Activated T-cell treated with anti-CD3 and anti-CD28 coated beads for 24 hours (primary cell): ENCODE measurements around the gene FMNL2.
"Not testable (repeated sequence)": the region's sequence is repeated elsewhere in the genome, so short reads cannot be mapped to it uniquely, and the experiment has no call there.

Experiments
- DNase-seq: peaks from one replicate; pipeline ENCODE4 v3.0.0-alpha.2; 2020; ENCODE audit warnings: low read depth

The FMNL2 gene

DNA sequence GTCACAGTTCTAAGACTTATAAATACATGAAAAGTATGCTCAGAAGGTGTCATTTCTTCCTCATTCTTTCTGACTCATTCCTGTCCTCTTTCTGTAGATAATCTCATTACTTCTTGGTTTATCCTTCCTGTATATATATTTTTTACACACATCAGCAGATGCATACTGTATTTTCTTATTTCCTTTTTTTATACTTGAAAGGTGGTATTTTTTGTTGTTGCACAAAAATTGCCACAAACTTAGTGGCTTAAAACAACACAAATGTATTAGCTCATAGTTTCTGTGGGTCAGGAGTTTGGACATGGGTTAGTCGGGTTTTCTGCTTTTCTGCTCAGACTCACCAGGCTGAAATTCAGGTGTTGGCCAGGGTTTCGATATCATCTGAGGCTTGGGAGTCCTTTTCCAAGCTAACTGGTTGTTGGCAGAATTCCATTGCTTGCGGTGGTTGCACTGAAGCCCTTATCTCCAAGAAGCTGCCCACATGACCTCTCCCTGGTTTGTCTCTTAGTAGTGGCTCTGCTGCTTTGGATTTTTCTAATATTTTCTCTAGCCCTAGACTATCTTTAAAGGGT is 162.6 kb downstream of the FMNL2 start:
- DNase-seq, result no peak

DNA sequence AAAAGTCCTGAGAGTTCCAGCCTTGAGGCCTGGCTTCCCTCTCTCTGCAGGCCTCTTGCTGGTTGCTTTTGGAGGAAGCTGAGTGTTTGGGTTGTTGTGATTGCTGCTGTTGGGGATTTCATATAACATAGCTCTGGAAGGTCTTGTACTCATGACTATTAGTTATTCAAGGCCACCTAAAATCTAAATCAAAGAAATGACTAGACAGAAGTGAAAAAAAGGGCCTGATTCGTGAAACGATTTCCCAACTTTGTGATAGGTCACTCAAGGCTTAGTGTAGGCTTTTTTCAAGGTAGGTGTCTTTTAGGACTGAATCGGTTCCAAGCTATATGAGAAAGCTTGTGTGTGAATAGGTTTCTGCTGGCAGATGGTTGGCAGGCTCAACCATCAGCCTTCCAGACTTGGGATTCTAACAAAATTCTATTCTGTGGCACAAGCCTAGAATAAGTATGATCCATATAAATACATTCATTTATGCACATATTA is 164.4 kb downstream of the FMNL2 start:
- no peak for DNase-seq

GRCh38 chr2:152499896-152500735 is 165.1 kb downstream of the FMNL2 start:
- no peak for DNase-seq

DNA sequence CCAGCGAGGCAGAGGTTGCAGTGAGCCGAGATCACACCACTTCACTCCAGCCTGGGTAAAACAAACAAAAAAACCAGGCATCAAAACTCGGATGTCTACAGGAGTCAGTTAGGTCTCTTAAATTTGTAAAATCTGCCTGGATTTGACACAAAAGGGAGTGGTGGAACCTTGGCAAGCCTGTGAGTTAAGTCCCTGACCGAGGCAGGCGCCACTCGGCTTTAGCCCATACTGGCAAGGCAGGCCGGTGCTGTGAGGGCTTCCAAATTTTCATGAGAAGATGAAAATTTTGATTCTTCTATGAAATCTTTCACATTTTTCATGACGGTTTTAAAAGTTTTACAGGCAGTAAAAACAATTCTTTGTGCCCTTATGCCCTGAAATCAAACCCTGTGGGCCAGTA is 165.8 kb downstream of the FMNL2 start:
- DNase-seq, result no peak

DNA sequence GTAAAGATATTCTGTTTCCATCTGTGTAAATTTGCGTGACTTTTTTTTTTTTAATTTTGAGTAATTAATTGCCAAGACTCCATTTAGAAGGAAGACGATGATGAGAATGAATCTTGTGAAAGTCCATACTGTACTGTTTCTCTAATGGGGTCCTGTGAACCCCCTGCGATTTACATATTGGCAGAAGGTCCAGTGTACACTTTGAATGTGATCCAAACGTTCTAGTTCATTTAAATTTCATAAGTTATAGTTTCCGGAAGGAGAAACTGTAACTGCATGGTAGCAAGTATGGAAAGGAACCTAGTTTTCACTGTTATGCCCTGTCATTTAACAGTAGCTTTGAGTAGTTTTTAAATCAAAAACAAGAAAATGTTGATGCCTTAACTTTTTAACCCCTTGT is 166.7 kb downstream of the FMNL2 start:
- DNase-seq, result no peak

DNA sequence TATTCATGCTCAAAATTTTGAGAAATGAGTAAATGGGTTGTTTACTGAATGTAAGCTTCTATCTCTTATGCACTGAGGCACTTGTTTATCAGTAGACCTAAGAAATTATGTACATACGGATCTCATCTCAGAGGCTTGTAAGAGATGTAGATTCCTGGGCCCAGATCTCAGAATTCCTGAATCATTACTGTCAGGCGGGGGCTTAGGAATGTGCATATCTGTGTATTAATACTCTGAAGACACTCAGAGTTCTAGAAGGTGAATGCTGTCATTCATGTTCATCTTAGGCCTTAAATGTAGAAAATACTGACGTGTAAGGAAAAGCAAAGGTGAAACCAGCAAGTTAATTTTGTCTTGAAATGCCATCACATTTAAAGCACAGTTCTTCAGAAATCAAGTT is 169.6 kb downstream of the FMNL2 start:
- no peak for DNase-seq

DNA sequence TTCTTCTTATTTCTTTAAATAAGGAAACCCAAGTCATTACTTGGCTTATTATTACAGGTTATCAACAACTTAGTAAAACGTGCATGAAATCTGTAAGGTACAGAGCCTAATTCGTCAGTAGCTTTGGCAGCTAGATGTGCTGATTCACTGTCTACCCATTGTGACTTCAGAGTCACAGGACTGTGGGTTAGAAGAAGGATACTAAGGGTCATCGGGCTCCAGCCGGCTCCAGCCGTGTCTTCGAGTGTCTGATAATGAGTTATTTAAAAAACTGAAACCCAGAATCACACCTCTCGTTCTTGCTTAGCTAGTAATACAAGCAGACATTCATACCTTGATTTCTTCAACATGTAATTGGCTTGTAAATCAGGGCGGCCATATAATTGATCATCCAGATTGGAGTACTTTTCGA is 170.5 kb downstream of the FMNL2 start:
- no peak for DNase-seq

GRCh38 chr2:152506843-152507242 is 171.9 kb downstream of the FMNL2 start:
- DNase-seq, result no peak

GRCh38 chr2:152507907-152508306 is 172.9 kb downstream of the FMNL2 start:
- DNase-seq, result no peak

- DNase-seq, result no peak
Observed at GRCh38 chr2:152508446-152508845, 173.5 kb downstream of the FMNL2 start.

DNA sequence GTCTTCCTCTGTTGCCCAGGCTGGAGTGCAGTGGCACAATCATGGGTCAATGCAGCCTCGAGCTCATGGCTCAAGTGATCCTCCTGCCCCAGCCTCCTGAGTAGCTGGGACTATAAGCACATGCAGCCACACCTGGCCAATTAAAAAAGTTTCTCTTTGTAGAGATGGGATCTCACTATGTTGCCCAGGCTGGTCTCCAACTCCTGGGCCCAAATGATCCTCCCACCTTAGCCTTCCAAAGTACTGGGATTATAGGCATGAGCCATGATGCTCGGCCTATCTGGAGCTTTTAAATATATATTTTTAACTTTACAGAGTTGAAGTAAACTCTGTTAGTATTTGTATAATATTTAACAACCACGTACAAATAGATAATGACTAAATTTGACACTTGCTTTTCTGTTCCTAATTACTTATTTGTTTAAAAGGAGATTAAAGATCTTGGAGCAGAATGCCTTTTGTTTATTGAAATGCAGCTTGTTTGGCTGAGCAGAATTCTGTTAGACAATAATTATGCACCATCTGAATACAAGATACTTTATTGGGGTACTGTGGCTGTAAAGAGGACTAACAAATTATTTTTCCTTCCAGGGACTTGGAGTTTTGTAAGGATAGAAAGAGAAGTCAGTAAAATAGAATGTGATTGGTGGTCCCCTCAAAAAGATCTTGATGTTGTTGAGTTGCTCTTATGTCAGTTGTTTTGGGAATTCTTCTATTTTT is 175.0 kb downstream of the FMNL2 start:
- DNase-seq, result no peak

GRCh38 chr2:152510621-152511020 is 175.6 kb downstream of the FMNL2 start:
- no peak for DNase-seq

DNA sequence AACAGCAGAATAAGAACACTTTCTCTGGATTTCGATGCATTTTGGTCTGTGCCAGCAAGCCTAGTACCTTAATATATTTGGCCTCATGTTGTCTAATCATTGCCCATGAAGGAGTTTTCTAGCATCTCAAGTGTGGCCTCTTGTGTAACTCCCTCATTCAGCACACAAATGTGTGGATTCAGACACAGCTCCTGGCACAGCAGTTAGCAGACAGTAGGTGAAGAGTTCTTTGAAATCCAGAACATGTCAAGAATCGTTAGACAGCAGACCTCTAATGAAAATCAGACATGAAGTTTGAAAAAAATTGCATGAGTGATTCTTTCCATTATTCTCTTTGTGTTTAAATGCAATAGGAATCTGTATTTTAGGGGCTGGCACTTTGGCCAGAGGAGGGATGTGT is 177.0 kb downstream of the FMNL2 start:
- no peak for DNase-seq

DNA sequence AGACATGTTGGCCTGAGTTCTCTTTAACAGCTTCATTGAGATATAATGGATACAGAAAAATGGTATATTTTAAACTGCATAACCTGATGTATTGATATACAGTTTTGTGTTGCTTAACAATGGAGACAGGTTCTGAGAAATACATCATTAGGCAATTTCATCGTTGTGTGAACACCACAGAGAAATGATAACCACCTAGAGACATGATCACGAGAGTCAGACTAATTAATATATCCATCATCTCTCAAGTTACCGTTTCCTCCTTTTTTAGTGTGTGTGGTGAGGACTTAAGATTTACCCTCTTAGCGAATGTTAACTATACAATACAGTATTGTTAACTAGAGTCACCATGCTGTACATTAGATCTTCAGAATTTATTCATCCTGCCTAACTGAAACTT is 178.1 kb downstream of the FMNL2 start:
- no peak for DNase-seq

GRCh38 chr2:152513681-152514080 is 178.7 kb downstream of the FMNL2 start:
- DNase-seq, result no peak

GRCh38 chr2:152518034-152518433 is 183.1 kb downstream of the FMNL2 start:
- no peak for DNase-seq

DNA sequence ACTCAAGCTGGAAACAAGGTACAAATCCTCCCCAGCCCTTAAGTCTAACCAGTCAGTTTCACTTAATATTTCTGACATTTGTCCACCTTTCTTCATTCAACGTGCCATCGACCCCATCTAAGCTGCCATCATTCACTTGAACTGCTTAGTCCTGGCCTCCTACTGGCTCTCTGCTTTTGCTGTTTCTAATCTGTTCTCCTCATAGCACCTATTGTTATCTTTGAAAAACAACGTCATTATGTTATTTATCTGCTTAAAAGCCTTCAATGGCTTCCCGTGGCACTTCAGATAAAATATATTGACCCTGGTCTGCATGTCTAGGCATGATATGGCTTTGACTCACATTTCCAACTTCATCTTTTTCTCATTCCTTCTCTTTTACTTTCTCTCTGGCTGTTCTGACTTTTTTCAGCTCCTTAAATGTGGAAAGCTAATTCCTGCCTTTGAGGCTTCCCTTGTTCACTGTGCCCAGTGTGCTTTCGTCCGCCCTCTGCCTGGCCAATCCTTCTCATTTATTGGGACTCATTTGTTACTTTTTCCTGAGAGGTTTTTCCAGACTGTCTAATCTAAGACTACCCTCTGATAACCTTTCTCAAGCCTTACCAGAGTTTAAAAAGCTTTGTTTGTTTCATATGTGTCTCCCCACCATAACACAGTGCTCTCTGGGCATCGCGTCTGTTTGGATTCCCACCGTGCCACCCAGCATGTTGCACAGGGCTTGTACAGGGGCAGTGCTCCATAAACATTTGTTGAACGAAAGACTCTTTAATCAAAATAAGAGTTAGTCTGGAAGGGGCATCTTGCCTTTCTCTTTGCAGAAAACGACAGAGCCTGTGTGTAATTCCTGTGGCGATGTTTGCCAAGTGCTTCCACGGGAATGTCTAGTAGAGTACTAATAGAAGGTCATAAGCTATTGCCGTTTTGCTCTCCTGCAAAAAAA is 183.9 kb downstream of the FMNL2 start:
- no peak for DNase-seq

- no peak for DNase-seq
Observed at GRCh38 chr2:152519581-152519952, 184.6 kb downstream of the FMNL2 start.

DNA sequence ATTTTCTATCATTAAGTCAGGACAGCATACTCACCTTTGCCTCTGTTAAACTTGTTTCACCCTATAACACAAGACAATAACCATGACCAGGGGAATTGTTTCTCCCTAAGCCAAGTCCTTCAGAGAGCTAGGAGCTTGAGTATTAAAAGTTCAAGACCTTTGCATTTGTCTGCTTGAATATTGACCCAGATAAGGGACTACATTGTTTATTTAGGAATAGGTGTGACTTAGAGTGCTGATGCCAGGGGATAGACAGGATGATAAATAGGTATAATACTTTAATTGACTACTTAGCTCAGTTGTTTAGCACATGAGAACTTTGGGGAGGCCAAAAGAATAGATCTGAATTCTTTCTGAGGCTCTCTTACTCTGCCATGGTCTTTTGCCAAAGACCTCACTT is 185.8 kb downstream of the FMNL2 start:
- DNase-seq, result no peak

GRCh38 chr2:152522446-152522845 is 187.5 kb downstream of the FMNL2 start:
- DNase-seq, result not testable (repeated sequence)

GRCh38 chr2:152523091-152523490 is 188.1 kb downstream of the FMNL2 start:
- no peak for DNase-seq

DNA sequence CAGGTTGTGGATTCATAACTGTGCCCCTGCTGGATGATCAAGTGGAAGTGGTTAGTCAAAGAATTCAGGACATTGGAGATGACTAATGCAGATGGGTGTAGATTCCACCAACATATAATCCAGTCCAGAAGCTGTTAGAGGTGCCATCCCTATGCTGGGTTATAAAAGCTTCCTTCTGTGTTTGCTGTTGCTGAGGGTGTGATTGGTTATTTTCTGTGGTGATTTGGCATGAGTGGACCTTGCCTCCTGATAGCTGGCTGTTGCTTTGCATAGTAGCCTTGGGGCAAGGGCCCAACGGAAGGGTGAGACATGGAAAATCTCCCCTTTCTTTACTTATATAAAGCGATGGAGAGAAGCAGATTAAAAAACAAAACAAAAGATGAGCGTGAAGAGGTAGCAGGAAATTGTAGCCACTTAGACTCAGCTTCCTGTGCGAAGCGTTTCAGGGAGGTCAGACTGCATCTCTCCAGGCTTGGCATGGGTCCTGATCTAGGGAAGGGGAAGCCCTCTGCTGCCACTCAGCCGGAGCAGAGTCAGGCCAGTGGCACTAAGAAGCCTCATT is 190.4 kb downstream of the FMNL2 start:
- DNase-seq, result no peak
